ENCODE measurements around the gene GNG13.

The GNG13 gene

GRCh38 chr16:831571-832413, 31.3 kb upstream of the GNG13 start:
- Histone ChIP-seq H3K4me3 (ENCODE audit: low read depth in 1 of 2, low read length in 2 of 2) (no peak overlapping the region), H3K27me3 (ENCODE audit: control insufficient read depth in 1 of 2, insufficient read depth in 2 of 2, low read length in 2 of 2) (no peaks in the 10 kb centered on the region), H3K4me1 (ENCODE audit: control insufficient read depth in 1 of 2, insufficient read depth in 2 of 2, low read length in 2 of 2) (no peaks in the 10 kb centered on the region), H3K36me3 (ENCODE audit: control insufficient read depth in 1 of 2, insufficient read depth in 2 of 2, low read length in 2 of 2) (no peaks in the 10 kb centered on the region), H3K9me3 (ENCODE audit: control insufficient read depth in 1 of 2, low read length in 2 of 2) (peaks cover 10 to 11% of the 10 kb centered on the region in 2 donors), H3K27ac (ENCODE audit: low read depth, low read length) (no peak overlapping the region), H3K9ac (ENCODE audit: low read depth in 1 of 2, low read length in 2 of 2) (no peak overlapping the region)

- H3K36me3 ChIP-seq (ENCODE audit: control insufficient read depth in 1 of 2, insufficient read depth in 2 of 2, low read length in 2 of 2), result no peaks in the 10 kb centered on the region
- no peak overlapping the region for H3K27ac ChIP-seq (ENCODE audit: low read depth, low read length)
- peaks cover 5 to 6% of the 10 kb centered on the region in 2 donors for H3K9me3 ChIP-seq (ENCODE audit: control insufficient read depth in 1 of 2, low read length in 2 of 2)
- H3K27me3 ChIP-seq (ENCODE audit: control insufficient read depth in 1 of 2, insufficient read depth in 2 of 2, low read length in 2 of 2), result no peaks in the 10 kb centered on the region
- H3K4me3 ChIP-seq (ENCODE audit: low read depth in 1 of 2, low read length in 2 of 2), result no peak overlapping the region
- H3K4me1 ChIP-seq (ENCODE audit: control insufficient read depth in 1 of 2, insufficient read depth in 2 of 2, low read length in 2 of 2), result no peaks in the 10 kb centered on the region
- H3K9ac ChIP-seq (ENCODE audit: low read depth in 1 of 2, low read length in 2 of 2), result no peak overlapping the region
Measured at GRCh38 chr16:830871-831570, 30.5 kb upstream of the GNG13 start.

- H3K27ac ChIP-seq (ENCODE audit: low read depth, low read length), result no peak overlapping the region
- H3K27me3 ChIP-seq (ENCODE audit: control insufficient read depth in 1 of 2, insufficient read depth in 2 of 2, low read length in 2 of 2), result no peaks in the 10 kb centered on the region
- H3K4me3 ChIP-seq (ENCODE audit: low read depth in 1 of 2, low read length in 2 of 2), result no peak overlapping the region
- no peaks in the 10 kb centered on the region for H3K36me3 ChIP-seq (ENCODE audit: control insufficient read depth in 1 of 2, insufficient read depth in 2 of 2, low read length in 2 of 2)
- no peaks in the 10 kb centered on the region for H3K4me1 ChIP-seq (ENCODE audit: control insufficient read depth in 1 of 2, insufficient read depth in 2 of 2, low read length in 2 of 2)
- H3K9ac ChIP-seq (ENCODE audit: low read depth in 1 of 2, low read length in 2 of 2), result no peak overlapping the region
- H3K9me3 ChIP-seq (ENCODE audit: control insufficient read depth in 1 of 2, low read length in 2 of 2), result no peaks in the 10 kb centered on the region
Measured at GRCh38 chr16:830107-830870, 29.8 kb upstream of the GNG13 start.

GRCh38 chr16:828891-829290, 28.4 kb upstream of the GNG13 start:
- Histone ChIP-seq H3K27me3 (ENCODE audit: control insufficient read depth in 1 of 2, insufficient read depth in 2 of 2, low read length in 2 of 2) (no peaks in the 10 kb centered on the region), H3K9ac (ENCODE audit: low read depth in 1 of 2, low read length in 2 of 2) (no peak overlapping the region), H3K27ac (ENCODE audit: low read depth, low read length) (no peak overlapping the region), H3K36me3 (ENCODE audit: control insufficient read depth in 1 of 2, insufficient read depth in 2 of 2, low read length in 2 of 2) (no peaks in the 10 kb centered on the region), H3K4me3 (ENCODE audit: low read depth in 1 of 2, low read length in 2 of 2) (no peak overlapping the region), H3K4me1 (ENCODE audit: control insufficient read depth in 1 of 2, insufficient read depth in 2 of 2, low read length in 2 of 2) (no peaks in the 10 kb centered on the region), H3K9me3 (ENCODE audit: control insufficient read depth in 1 of 2, low read length in 2 of 2) (no peaks in the 10 kb centered on the region)

- no peak overlapping the region for H3K9ac ChIP-seq (ENCODE audit: low read depth in 1 of 2, low read length in 2 of 2)
- H3K4me1 ChIP-seq (ENCODE audit: control insufficient read depth in 1 of 2, insufficient read depth in 2 of 2, low read length in 2 of 2), result no peaks in the 10 kb centered on the region
- H3K27me3 ChIP-seq (ENCODE audit: control insufficient read depth in 1 of 2, insufficient read depth in 2 of 2, low read length in 2 of 2), result no peaks in the 10 kb centered on the region
- no peak overlapping the region for H3K27ac ChIP-seq (ENCODE audit: low read depth, low read length)
- no peaks in the 10 kb centered on the region for H3K9me3 ChIP-seq (ENCODE audit: control insufficient read depth in 1 of 2, low read length in 2 of 2)
- no peaks in the 10 kb centered on the region for H3K36me3 ChIP-seq (ENCODE audit: control insufficient read depth in 1 of 2, insufficient read depth in 2 of 2, low read length in 2 of 2)
- no peak overlapping the region for H3K4me3 ChIP-seq (ENCODE audit: low read depth in 1 of 2, low read length in 2 of 2)
Measured at GRCh38 chr16:827513-827912, 27.0 kb upstream of the GNG13 start.

- H3K36me3 ChIP-seq (ENCODE audit: control insufficient read depth in 1 of 2, insufficient read depth in 2 of 2, low read length in 2 of 2), result no peaks in the 10 kb centered on the region
- H3K4me3 ChIP-seq (ENCODE audit: low read depth in 1 of 2, low read length in 2 of 2), result no peak overlapping the region
- H3K9ac ChIP-seq (ENCODE audit: low read depth in 1 of 2, low read length in 2 of 2), result no peak overlapping the region
Measured at GRCh38 chr16:825341-826061, 25.0 kb upstream of the GNG13 start.

GRCh38 chr16:824601-825000, 24.1 kb upstream of the GNG13 start:
- peaks cover 3 to 6% of the 10 kb centered on the region in 2 donors for H3K27me3 ChIP-seq (ENCODE audit: control insufficient read depth in 1 of 2, insufficient read depth in 2 of 2, low read length in 2 of 2)
- H3K27ac ChIP-seq (ENCODE audit: low read depth, low read length), result no peak overlapping the region
- no peak overlapping the region for H3K9ac ChIP-seq (ENCODE audit: low read depth in 1 of 2, low read length in 2 of 2)
- no peaks in the 10 kb centered on the region for H3K4me1 ChIP-seq (ENCODE audit: control insufficient read depth in 1 of 2, insufficient read depth in 2 of 2, low read length in 2 of 2)
- H3K4me3 ChIP-seq (ENCODE audit: low read depth in 1 of 2, low read length in 2 of 2), result no peak overlapping the region
- H3K9me3 ChIP-seq (ENCODE audit: control insufficient read depth in 1 of 2, low read length in 2 of 2), result no peaks in the 10 kb centered on the region
- H3K36me3 ChIP-seq (ENCODE audit: control insufficient read depth in 1 of 2, insufficient read depth in 2 of 2, low read length in 2 of 2), result no peaks in the 10 kb centered on the region

More at GRCh38 chr16:825341-826061, 25.0 kb upstream of the GNG13 start:
- H3K4me1 ChIP-seq (ENCODE audit: control insufficient read depth in 1 of 2, insufficient read depth in 2 of 2, low read length in 2 of 2), result no peaks in the 10 kb centered on the region
- peaks cover 3 to 4% of the 10 kb centered on the region in 2 donors for H3K27me3 ChIP-seq (ENCODE audit: control insufficient read depth in 1 of 2, insufficient read depth in 2 of 2, low read length in 2 of 2)
- H3K9me3 ChIP-seq (ENCODE audit: control insufficient read depth in 1 of 2, low read length in 2 of 2), result no peaks in the 10 kb centered on the region
- no peak overlapping the region for H3K27ac ChIP-seq (ENCODE audit: low read depth, low read length)

GRCh38 chr16:824194-824593, 23.7 kb upstream of the GNG13 start:
- Histone ChIP-seq H3K4me3 (ENCODE audit: low read depth in 1 of 2, low read length in 2 of 2) (no peak overlapping the region), H3K36me3 (ENCODE audit: control insufficient read depth in 1 of 2, insufficient read depth in 2 of 2, low read length in 2 of 2) (no peaks in the 10 kb centered on the region), H3K9me3 (ENCODE audit: control insufficient read depth in 1 of 2, low read length in 2 of 2) (no peaks in the 10 kb centered on the region), H3K4me1 (ENCODE audit: control insufficient read depth in 1 of 2, insufficient read depth in 2 of 2, low read length in 2 of 2) (no peaks in the 10 kb centered on the region), H3K9ac (ENCODE audit: low read depth in 1 of 2, low read length in 2 of 2) (no peak overlapping the region), H3K27ac (ENCODE audit: low read depth, low read length) (no peak overlapping the region), H3K27me3 (ENCODE audit: control insufficient read depth in 1 of 2, insufficient read depth in 2 of 2, low read length in 2 of 2) (peaks cover 3 to 7% of the 10 kb centered on the region in 2 donors)

- H3K9me3 ChIP-seq (ENCODE audit: control insufficient read depth in 1 of 2, low read length in 2 of 2), result peaks cover 0 to 3% of the 10 kb centered on the region in 2 donors
- H3K4me1 ChIP-seq (ENCODE audit: control insufficient read depth in 1 of 2, insufficient read depth in 2 of 2, low read length in 2 of 2), result no peaks in the 10 kb centered on the region
- H3K9ac ChIP-seq (ENCODE audit: low read depth in 1 of 2, low read length in 2 of 2), result no peak overlapping the region
- H3K4me3 ChIP-seq (ENCODE audit: low read depth in 1 of 2, low read length in 2 of 2), result no peak overlapping the region
- H3K36me3 ChIP-seq (ENCODE audit: control insufficient read depth in 1 of 2, insufficient read depth in 2 of 2, low read length in 2 of 2), result no peaks in the 10 kb centered on the region
- H3K27me3 ChIP-seq (ENCODE audit: control insufficient read depth in 1 of 2, insufficient read depth in 2 of 2, low read length in 2 of 2), result peaks cover 7 to 11% of the 10 kb centered on the region in 2 donors
- no peak overlapping the region for H3K27ac ChIP-seq (ENCODE audit: low read depth, low read length)
Measured at GRCh38 chr16:822909-823297, 22.4 kb upstream of the GNG13 start.

All from duodenal mucosa (tissue), 2 donors.